HG02678 (cell line): ENCODE data around the gene DVL1.
"Not testable (repeated sequence)": the region's sequence is repeated elsewhere in the genome, so short reads cannot be mapped to it uniquely, and the experiment has no call there.

Experiments
- ATAC-seq: cut with Tn5 transposase; IDR thresholded peaks from one replicate; pipeline ENCODE4 v1.9.1; 2021; ENCODE audit warnings: mild to moderate bottlenecking, moderate library complexity; ENCODE audit not compliant: unreplicated experiment

Gene DVL1

DNA sequence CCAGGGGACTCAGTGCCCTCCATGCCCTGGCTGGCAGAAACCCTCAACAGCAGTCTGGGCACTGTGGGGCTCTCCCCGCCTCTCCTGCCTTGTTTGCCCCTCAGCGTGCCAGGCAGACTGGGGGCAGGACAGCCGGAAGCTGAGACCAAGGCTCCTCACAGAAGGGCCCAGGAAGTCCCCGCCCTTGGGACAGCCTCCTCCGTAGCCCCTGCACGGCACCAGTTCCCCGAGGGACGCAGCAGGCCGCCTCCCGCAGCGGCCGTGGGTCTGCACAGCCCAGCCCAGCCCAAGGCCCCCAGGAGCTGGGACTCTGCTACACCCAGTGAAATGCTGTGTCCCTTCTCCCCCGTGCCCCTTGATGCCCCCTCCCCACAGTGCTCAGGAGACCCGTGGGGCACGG, 21.0 kb downstream of the DVL1 start:
- no peak for ATAC-seq

DNA sequence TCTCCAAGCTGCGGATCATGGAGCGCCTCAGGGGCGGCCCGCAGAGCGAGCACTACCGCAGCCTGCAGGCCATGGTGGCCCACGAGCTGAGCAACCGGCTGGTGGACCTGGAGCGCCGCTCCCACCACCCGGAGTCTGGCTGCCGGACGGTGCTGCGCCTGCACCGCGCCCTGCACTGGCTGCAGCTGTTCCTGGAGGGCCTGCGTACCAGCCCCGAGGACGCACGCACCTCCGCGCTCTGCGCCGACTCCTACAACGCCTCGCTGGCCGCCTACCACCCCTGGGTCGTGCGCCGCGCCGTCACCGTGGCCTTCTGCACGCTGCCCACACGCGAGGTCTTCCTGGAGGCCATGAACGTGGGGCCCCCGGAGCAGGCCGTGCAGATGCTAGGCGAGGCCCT, 21.9 kb downstream of the DVL1 start:
- ATAC-seq, result no peak

GRCh38 chr1:1326075-1326605, 23.1 kb downstream of the DVL1 start:
- no peak for ATAC-seq

GRCh38 chr1:1325288-1326074, 23.7 kb downstream of the DVL1 start:
- ATAC-seq, result no peak

DNA sequence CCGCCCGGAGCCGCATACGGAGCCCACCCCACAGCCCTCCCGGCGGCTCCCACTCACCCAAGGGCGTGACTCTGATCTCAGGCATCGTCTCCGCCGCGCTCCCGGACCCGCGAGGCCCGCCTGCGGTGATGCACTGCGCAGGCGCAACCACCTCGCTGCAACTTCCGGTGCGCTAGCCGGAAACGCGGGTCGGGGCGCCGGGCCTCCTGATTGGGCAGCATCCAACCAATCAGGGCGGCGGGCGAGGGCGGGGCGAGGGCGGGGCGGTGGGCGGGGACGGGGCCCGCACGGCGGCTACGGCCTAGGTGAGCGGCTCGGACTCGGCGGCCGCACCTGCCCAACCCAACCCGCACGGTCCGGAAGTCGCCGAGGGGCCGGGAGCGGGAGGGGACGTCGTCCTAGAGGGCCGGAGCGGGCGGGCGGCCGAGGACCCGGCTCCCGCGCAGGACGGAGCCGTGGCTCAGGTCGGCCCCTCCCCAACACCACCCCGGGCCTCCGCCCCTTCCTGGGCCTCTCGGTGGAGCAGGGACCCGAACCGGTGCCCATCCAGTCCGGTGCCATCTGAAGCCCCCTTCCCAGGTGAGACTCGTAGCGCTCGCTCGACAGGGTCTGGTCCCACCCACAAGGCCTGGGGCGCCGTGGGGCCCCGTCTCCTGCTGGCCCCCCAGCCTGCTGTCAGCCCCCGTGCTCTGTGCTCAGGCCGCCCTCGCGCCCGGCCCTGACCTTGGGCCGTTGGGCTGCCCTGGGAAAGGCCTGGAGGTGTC, 24.5 kb downstream of the DVL1 start, which contains the start of the genes CPTP and INTS11:
Gene CPTP, plus strand, starts transcription at position 279 of the 764 bp plus-strand sequence. CDS start 2,109 bp downstream, outside the sequence.
Gene INTS11, minus strand, starts transcription at position 137 of the 764 bp plus-strand sequence. Its CDS starts 52 bp downstream, at position 85.
- peak; percentile 79 for ATAC-seq

GRCh38 chr1:1324084-1324523, 25.1 kb downstream of the DVL1 start:
- peak; percentile 25 for ATAC-seq

- no peak for ATAC-seq
Measured at GRCh38 chr1:1322952-1323351, 26.3 kb downstream of the DVL1 start.

DNA sequence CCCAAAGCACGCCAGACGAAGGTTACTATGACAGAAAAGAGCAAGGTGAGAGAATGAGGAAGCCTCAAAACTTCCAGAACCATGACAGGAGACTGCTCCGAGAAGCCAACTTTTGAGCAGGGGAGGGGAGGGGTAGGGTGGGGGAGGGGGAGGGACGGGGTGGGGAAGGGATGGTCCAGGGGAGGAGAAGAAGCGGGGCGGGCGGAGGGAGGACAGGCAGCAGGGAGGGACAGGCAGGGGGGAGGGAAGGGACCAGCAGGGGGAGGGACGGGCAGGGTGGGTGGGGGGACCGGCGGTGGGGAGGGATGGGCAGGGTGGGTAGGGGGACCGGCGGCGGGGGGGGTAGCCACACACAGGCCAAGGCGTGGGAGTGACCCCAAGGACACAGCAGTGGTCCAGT, 26.8 kb downstream of the DVL1 start:
- ATAC-seq, result no peak

DNA sequence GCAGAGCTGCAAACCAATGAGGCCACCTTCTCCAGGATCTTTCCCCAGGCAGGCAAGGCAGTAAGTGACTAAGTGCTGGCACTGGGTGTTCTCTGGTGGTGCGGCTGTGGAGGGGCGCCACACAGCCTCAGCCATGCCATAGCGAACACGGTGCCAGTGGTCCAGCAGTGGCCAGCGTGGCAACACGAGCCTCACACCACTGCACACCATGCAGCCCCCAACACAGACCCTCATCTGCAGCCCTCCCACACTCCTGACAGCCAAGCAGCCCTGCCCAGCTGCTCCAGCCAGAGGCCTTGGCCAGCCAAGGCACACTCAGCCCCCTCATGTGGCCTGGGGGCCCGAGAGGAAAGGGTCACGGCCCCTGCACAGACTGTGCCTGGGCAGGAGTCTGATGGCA, 27.7 kb downstream of the DVL1 start:
- no peak for ATAC-seq

GRCh38 chr1:1320666-1321448, 28.4 kb downstream of the DVL1 start:
- no peak for ATAC-seq

DNA sequence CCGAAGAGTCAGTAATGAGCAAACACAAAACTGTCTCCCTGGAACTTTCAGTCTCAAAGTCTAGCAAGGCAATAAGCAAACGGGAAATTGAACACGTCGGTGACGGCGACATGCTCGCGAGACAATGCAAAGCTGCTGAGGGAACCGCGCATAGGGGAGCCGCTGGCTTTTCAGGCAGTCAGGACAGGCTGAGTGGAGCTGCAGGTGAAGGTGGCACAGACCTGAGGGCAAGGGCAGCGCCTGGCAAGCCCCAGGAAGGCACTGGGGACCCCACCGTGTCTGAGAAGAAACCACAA, 29.6 kb downstream of the DVL1 start:
- no peak for ATAC-seq

- ATAC-seq, result no peak
Measured at GRCh38 chr1:1318777-1319645, 30.2 kb downstream of the DVL1 start.

GRCh38 chr1:1318131-1318652, 31.0 kb downstream of the DVL1 start:
- no peak for ATAC-seq

DNA sequence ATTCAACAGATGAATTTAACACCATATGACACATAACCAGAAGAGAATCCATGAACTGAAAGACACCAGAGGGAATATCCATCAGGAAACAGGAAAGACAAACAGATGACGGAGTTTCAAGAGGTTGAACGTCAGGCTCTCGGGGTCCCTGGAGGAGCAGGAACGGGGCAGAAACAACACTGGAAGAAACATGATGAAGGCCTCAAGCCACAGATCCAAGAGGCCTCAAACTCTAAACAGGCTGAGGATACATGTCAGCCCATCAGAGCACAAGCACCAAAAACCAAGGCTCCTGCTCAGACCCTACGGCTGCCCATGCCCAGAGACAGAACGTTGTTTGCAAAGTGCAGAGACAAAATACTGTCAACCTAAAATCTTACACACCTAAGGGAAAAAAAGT, 31.8 kb downstream of the DVL1 start:
- ATAC-seq, result no peak

GRCh38 chr1:1316199-1316598, 33.0 kb downstream of the DVL1 start:
- not testable (repeated sequence) for ATAC-seq

DNA sequence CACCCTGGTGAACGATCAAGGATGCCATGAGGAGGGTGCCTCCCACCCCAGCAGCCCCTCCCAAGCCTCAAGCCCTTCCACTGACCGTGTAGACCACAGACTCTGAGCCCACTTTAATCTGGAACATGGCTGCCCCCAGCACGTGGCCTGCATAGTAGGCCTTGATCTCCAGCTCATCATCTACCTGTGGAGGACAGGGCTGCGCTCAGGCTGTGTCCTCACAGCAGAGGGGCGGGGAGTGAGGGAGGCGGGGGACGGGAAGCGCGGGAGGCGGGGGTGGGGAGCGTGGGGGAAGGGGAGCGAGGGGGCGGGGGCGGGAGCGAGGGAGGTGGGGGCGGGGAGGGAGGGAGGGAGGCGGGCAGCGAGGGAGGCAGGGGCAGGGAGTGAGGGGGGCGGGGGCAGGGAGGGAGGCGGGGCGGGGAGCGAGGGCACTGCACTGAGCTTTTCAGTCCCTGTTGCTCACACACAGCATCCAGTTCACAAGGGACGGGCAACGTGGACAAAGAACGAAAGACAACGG, 33.7 kb downstream of the DVL1 start:
- ATAC-seq, result no peak

DNA sequence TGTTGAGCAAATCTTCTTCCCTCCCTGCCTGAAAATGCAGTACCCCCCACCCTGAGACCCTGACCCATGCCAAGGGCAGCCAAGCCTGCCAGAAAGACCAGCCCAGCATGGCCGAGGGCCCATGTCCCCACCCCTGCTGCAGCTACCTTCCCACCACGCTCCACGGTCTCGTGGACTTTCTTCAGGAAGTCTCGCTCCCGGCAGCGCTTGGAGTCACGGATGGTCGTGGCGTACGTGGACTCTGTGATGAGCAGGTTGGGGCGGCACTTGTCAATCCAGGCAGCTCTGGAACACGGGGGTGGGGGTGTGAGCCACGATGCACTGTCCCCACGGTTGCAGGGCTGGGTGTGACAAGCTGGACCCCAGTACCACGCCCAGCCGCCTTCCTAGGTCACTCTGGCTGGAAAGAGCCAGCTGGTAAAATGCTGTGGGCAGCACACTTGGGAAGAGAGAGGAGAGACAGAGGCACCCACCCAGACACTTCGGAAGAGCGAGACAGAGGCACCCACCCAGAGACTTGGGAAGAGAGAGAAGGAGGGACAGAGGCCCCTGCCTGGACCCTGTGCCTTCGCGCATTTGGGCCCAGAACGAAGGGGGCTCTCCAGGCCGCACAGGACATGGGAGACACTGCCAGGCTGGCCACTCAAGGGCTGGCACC, 34.4 kb downstream of the DVL1 start:
- no peak for ATAC-seq

DNA sequence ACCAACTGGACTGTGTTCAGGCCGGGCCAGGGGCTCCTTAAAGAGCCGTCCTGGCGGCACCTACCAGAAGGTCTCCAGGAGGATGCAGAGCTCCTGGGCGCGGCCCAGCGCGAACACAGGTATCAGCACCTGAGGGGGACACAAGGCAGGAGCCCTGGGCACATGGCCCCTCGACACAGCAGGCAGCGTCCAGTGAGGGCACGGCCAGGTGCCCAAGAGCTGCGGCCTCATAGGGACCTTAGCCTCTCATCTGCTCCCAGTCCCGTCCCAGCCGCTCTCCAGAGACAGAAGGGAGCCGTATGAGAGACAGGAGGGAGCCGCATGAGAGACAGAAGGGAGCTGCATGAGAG, 35.0 kb downstream of the DVL1 start:
- ATAC-seq, result no peak

DNA sequence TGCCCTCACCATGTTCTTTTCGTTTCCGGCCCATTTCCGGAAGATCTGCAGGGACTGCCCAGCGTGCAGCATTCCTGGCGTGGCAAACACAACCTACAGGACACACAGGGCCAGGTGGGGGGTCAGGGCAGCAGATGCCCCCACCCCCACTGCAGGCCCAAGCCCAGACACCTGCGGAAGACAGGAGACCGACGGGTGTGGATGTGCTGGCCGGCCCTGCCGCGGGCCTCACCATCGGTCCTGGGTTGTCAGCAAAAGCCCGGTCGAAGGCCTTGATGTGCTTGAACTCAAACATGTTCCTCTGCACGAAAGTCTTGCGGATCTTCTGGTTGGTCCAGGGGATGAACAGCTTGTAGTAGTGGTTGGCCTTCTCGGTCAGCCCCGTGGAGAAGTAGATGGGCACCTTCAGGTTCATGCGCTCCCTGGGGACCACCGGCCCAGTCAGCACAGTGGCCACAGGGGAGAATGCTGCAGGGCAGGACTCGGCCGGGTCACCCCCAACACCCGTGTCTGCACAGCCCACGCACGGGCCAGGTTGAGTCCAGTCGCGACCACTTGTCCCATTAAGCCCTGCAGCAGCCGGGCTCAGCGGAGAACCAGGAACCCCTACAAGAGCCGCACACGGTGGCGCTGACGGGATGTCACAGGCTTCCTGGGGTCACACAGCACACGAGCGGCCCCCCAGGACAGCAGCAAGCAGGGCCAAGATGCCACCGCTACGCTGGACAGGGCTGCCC, 35.5 kb downstream of the DVL1 start:
- ATAC-seq, result no peak
